PC-3 (cell line): ENCODE data around the gene CAT. TPM values are rescaled to one million over a fixed set of nuclear protein-coding genes. Genes with fewer than 3 reads are reported as not detected.

Experiments
- ATAC-seq: fragments of 200-7000 bp; cut with Tn5 transposase; 2 replicates; pipeline ENCODE4 v1.9.1; 2020; ENCODE audit warnings: mild to moderate bottlenecking, moderate library complexity
- BruUV-seq: library from RNA; stranded (reverse); fragments of 400-500 nt; replicated peaks from 2 replicates; lab custom pipeline; 2021; lab: Mats Ljungman, UMichigan
- CTCF ChIA-PET: fragments of 300-600 bp; sonication (Branson Sonifier 250); formaldehyde crosslinking; loops from one replicate; lab custom pipeline; 2022; ENCODE audit warnings: antibody characterized with exemption; lab: Charles Lee
- POLR2A ChIA-PET: fragments of 300-600 bp; sonication (Branson Sonifier 250); formaldehyde crosslinking; loops from one replicate; lab custom pipeline; 2022; ENCODE audit warnings: antibody characterized with exemption; ENCODE audit not compliant: unreplicated experiment; lab: Charles Lee
- DNase-seq: peaks from one replicate; pipeline ENCODE4 v3.0.0-alpha.2; 2015
- H2AFZ ChIP-seq: fragments of 300-600 bp; sonication (generic); 2 replicates; pipeline ENCODE4 v1.6.0; 2016; ENCODE audit warnings: antibody characterized with exemption, low read length
- H3F3A ChIP-seq: fragments of 300-600 bp; sonication (generic); one replicate; pipeline ENCODE4 v1.6.0; 2017; ENCODE audit warnings: antibody characterized with exemption, low read length, control low read depth, mild to moderate bottlenecking; ENCODE audit not compliant: unreplicated experiment
- H3K27ac ChIP-seq: fragments of 300-600 bp; sonication (generic); 2 replicates; pipeline ENCODE4 v1.5.1; 2016; ENCODE audit warnings: mild to moderate bottlenecking, low read length
- H3K27me3 ChIP-seq: fragments of 300-600 bp; sonication (generic); 2 replicates; pipeline ENCODE4 v1.6.1; 2016; ENCODE audit warnings: low read length, mixed read lengths
- H3K36me3 ChIP-seq: fragments of 300-600 bp; sonication (generic); 2 replicates; pipeline ENCODE4 v1.6.1; 2016; ENCODE audit warnings: low read depth, mixed run types, low read length, mixed read lengths
- H3K4me1 ChIP-seq: fragments of 300-600 bp; sonication (generic); 2 replicates; pipeline ENCODE4 v1.5.1; 2016; ENCODE audit warnings: low read length; ENCODE audit not compliant: insufficient read depth
- H3K4me2 ChIP-seq: fragments of 300-600 bp; sonication (generic); 2 replicates; pipeline ENCODE4 v1.6.0; 2016; ENCODE audit warnings: low read length
- H3K4me3 ChIP-seq: fragments of 300-600 bp; sonication (generic); 2 replicates; pipeline ENCODE4 v1.5.1; 2016; ENCODE audit warnings: mild to moderate bottlenecking, low read length, mixed read lengths
- H3K79me2 ChIP-seq: fragments of 300-600 bp; sonication (generic); 2 replicates; pipeline ENCODE4 v1.6.1; 2017; ENCODE audit warnings: low read length, mixed read lengths
- H3K9ac ChIP-seq: fragments of 300-600 bp; sonication (generic); 2 replicates; pipeline ENCODE4 v1.6.0; 2016; ENCODE audit warnings: mild to moderate bottlenecking, low read length
- H3K9me2 ChIP-seq: fragments of 300-600 bp; sonication (generic); replicated peaks from 2 replicates; pipeline ENCODE4 v1.6.1; 2016; ENCODE audit warnings: mixed run types, low read length, mixed read lengths
- H3K9me3 ChIP-seq: fragments of 300-600 bp; sonication (generic); 2 replicates; pipeline ENCODE4 v1.6.1; 2016; ENCODE audit warnings: low read length, mixed read lengths
- H4K20me1 ChIP-seq: fragments of 300-600 bp; sonication (generic); 2 replicates; pipeline ENCODE4 v1.6.1; 2016; ENCODE audit warnings: low read length, mixed read lengths
- CTCF ChIP-seq: fragments of 300-600 bp; sonication (generic); conservative IDR thresholded peaks from 2 replicates; pipeline ENCODE4 v1.5.1; 2017; ENCODE audit warnings: antibody characterized with exemption, low read depth, mild to moderate bottlenecking, low read length
- EZH2 ChIP-seq: fragments of 300-600 bp; sonication (generic); IDR thresholded peaks from one replicate; pipeline ENCODE4 v1.6.1; 2017; ENCODE audit warnings: antibody characterized with exemption, mild to moderate bottlenecking, low read length; ENCODE audit not compliant: unreplicated experiment
- EZH2phosphoT487 ChIP-seq: fragments of 300-600 bp; sonication (generic); IDR thresholded peaks from 2 replicates; pipeline ENCODE4 v1.6.1; 2018; ENCODE audit warnings: mild to moderate bottlenecking, antibody characterized with exemption, low read length, borderline replicate concordance
- intact Hi-C: fragments of 100-400 bp; cut with micrococcal nuclease; formaldehyde crosslinking; loops from 2 replicates; pipeline ENCODE4 v1.9.0; 2023
- total RNA-seq: library from RNA; depleted of rRNA; stranded (reverse); fragments of >200 nt; gene quantifications from 2 replicates; pipeline ENCODE4 v1.2.3, GENCODE V29; 2014

The CAT gene
- total RNA-seq, 1 experiment from 2014 or later = 50.5 TPM

DNA sequence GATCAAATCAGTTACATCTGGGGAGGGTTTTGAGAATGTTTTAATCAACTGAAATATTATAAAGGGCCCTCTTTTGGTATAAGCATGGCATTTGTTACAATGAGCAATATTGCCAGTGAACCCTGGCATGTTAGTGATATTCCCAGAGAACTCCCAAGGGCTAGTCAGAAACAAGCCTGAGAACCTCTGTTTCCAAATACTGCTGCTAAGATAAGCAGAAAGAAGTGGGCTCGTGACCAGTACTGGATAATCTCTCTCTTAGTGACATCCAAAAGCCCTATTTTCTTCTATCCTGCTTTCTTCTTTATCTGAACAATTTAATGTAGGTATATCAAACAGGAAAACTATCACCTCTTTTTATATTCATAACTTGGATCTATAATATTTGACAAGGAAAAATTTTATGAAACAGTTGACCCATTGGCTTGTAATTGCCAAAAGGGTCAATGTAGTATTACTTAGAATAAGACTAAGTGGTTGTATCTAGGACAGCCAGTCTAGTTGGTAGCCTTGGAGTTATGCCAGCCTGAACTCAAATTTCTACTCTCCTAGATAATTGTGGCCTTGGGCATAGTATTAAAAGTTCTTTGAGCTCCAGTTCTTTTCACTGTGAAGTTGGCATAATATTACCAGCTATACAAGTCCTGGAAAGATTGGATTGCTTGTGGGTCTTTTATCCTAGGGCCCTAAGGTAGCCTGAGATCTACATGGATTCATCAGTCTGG, 15.7 kb downstream of the CAT start:
- ChIA-PET CTCF (no interaction called here), POLR2A (no interaction called here)
- no peak overlapping the region for H2AFZ ChIP-seq
- H3K4me1 ChIP-seq = no peaks in the 10 kb centered on the region
- ATAC-seq (no peak), DNase-seq (no peak)
- H4K20me1 ChIP-seq = no peaks in the 10 kb centered on the region
- H3K36me3 ChIP-seq = peaks cover 76% of the 10 kb centered on the region
- no peak overlapping the region for H3K27ac ChIP-seq
- H3K9me3 ChIP-seq = no peaks in the 10 kb centered on the region
- H3K9me2 ChIP-seq = no peaks in the 10 kb centered on the region
- no peak overlapping the region for H3K4me3 ChIP-seq
- H3K9ac ChIP-seq = no peak overlapping the region
- intact Hi-C loops = no loop called here
- BruUV-seq = no TSS peak
- no peaks in the 10 kb centered on the region for H3K27me3 ChIP-seq
- no peak overlapping the region for H3K4me2 ChIP-seq
- no peaks in the 10 kb centered on the region for H3F3A ChIP-seq
- TF ChIP-seq EZH2 = no peak
- no peak for TF ChIP-seq EZH2phosphoT487
- no peak for TF ChIP-seq CTCF
- no peaks in the 10 kb centered on the region for H3K79me2 ChIP-seq

DNA sequence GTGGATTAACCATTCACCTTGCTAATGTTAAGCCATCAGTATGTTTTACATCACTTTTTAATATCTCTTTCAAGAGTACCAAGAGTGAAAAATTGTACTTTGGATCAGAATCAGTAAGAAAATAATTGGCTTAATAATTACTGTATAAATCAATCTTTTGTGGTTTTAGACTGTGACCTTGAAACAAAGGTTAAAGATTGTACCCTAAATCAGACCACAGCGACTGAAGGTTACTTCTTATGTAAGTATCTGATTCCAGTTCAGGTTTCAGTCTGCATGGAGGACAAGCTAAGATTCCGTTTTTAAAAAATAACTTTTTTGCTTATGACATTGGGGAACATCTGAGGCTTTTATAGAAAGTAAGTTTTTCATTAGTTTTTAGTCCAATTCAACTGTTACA, 18.9 kb downstream of the CAT start:
- Histone ChIP-seq H3K36me3 (peaks cover 61% of the 10 kb centered on the region), H3K9ac (no peak overlapping the region), H3K27me3 (no peaks in the 10 kb centered on the region), H3K79me2 (no peaks in the 10 kb centered on the region), H3K9me2 (no peaks in the 10 kb centered on the region), H3K4me3 (no peak overlapping the region), H3K4me1 (no peaks in the 10 kb centered on the region), H2AFZ (no peak overlapping the region), H4K20me1 (no peaks in the 10 kb centered on the region), H3K27ac (no peak overlapping the region), H3K4me2 (no peak overlapping the region), H3F3A (no peaks in the 10 kb centered on the region), H3K9me3 (no peaks in the 10 kb centered on the region)
- ATAC-seq = no peak
- BruUV-seq = no TSS peak
- intact Hi-C loops = no loop called here
- POLR2A ChIA-PET = no interaction called here
- TF ChIP-seq CTCF (no peak), EZH2 (no peak), EZH2phosphoT487 (no peak)
- no peak for DNase-seq
- CTCF ChIA-PET = no interaction called here

- intact Hi-C loops = no loop called here
- H3K9ac ChIP-seq = no peak overlapping the region
- H3K4me1 ChIP-seq = no peaks in the 10 kb centered on the region
- H3K9me2 ChIP-seq = no peaks in the 10 kb centered on the region
- H2AFZ ChIP-seq = no peak overlapping the region
- no peak overlapping the region for H3K4me3 ChIP-seq
- no peaks in the 10 kb centered on the region for H3K9me3 ChIP-seq
- BruUV-seq = no TSS peak
- ChIA-PET CTCF (no interaction called here), POLR2A (no interaction called here)
- TF ChIP-seq EZH2 (no peak), CTCF (no peak), EZH2phosphoT487 (no peak)
- DNase-seq = no peak
- H3K36me3 ChIP-seq = peaks cover 56% of the 10 kb centered on the region
- no peak overlapping the region for H3K4me2 ChIP-seq
- H3K79me2 ChIP-seq = no peaks in the 10 kb centered on the region
- H4K20me1 ChIP-seq = no peaks in the 10 kb centered on the region
- no peak for ATAC-seq
- no peaks in the 10 kb centered on the region for H3F3A ChIP-seq
- H3K27ac ChIP-seq = no peak overlapping the region
- H3K27me3 ChIP-seq = no peaks in the 10 kb centered on the region
These were observed 19.8 kb downstream of the CAT start for GRCh38 chr11:34458525-34458924.
